ENCODE data around the gene ZNF710.

DNA sequence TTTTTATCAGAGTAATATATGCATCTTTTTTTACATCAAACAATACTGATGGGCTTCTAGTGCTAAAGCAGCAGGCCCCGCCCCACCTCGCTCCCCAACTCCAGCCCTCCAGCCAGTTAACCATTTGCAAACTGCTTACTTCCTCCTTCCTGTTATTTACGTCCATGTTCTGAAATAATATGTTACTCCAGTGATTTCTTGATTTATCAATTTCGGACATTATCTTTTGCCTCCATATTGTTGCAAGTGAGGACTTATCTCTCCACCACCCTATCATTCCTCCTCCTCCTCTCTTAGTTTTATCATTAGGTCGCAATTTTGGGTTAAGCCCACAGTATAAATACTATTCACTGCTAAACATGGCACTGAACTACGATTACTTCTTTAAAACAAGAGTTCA lies 39.5 kb downstream of the ZNF710 start:
- TF ChIP-seq POLR2AphosphoS5 (IDR thresholded peaks at IDR 0.05; ENCODE audit: low read depth, low read length), result no peak
- TF ChIP-seq POLR2A (IDR thresholded peaks at IDR 0.05; ENCODE audit: low read depth, low read length), result no peak
- no peak for TF ChIP-seq TAF1 (IDR thresholded peaks at IDR 0.05; ENCODE audit: low read depth, low read length)
